OCI-LY7 (cell line): ENCODE data around the gene MRC2. TPM values are rescaled to one million over a fixed set of nuclear protein-coding genes. Genes with fewer than 3 reads are reported as not detected.

Experiments used
- BruUV-seq: library from RNA; stranded (reverse); fragments of 400-500 nt; replicated peaks from 2 replicates; lab custom pipeline; 2021; lab: Mats Ljungman, UMichigan
- CTCF ChIA-PET: fragments of 300-600 bp; sonication (Branson Sonifier 250); formaldehyde crosslinking; loops from one replicate; lab custom pipeline; 2022; ENCODE audit warnings: antibody characterized with exemption; ENCODE audit not compliant: unreplicated experiment; lab: Charles Lee
- POLR2A ChIA-PET: fragments of 300-600 bp; sonication (Branson Sonifier 250); formaldehyde crosslinking; loops from one replicate; lab custom pipeline; 2022; ENCODE audit warnings: antibody characterized with exemption; lab: Charles Lee
- DNase-seq: peaks from one replicate; pipeline ENCODE4 v3.0.0-alpha.2; 2015; ENCODE audit warnings: low spot score
- H2AFZ ChIP-seq: fragments of 200-600 bp; sonication (generic), shearing (Covaris generic); 2 replicates; pipeline ENCODE4 v1.6.1; 2014; ENCODE audit warnings: mild to moderate bottlenecking, antibody characterized with exemption, low read length, moderate library complexity
- H3K27ac ChIP-seq: fragments of 200-600 bp; sonication (generic); 2 replicates; pipeline ENCODE4 v1.5.1; 2014; ENCODE audit warnings: mixed run types, low read depth, mild to moderate bottlenecking, moderate library complexity, low read length, inconsistent platforms; ENCODE audit not compliant: poor library complexity, severe bottlenecking
- H3K36me3 ChIP-seq: fragments of 200-600 bp; sonication (generic); 2 replicates; pipeline ENCODE4 v1.6.1; 2014; ENCODE audit warnings: mild to moderate bottlenecking, antibody characterized with exemption, low read length, moderate library complexity, mixed read lengths; ENCODE audit not compliant: insufficient read depth
- H3K4me1 ChIP-seq: fragments of 200-600 bp; sonication (generic); 2 replicates; pipeline ENCODE4 v1.5.1; 2014; ENCODE audit warnings: mild to moderate bottlenecking, low read length; ENCODE audit not compliant: insufficient read depth, poor library complexity, severe bottlenecking
- H3K4me2 ChIP-seq: fragments of 200-600 bp; sonication (generic); 2 replicates; pipeline ENCODE4 v1.6.1; 2014; ENCODE audit warnings: mild to moderate bottlenecking, low read length
- H3K4me3 ChIP-seq: fragments of 200-600 bp; sonication (generic); 2 replicates; pipeline ENCODE4 v1.5.1; 2014; ENCODE audit warnings: mild to moderate bottlenecking, low read depth, low read length; ENCODE audit not compliant: poor library complexity, severe bottlenecking
- H3K79me2 ChIP-seq: fragments of 200-600 bp; sonication (generic); 2 replicates; pipeline ENCODE4 v1.6.1; 2016; ENCODE audit warnings: low read depth, mild to moderate bottlenecking, low read length, moderate library complexity, mixed read lengths; ENCODE audit not compliant: insufficient read depth
- H3K9me2 ChIP-seq: fragments of 200-600 bp; sonication (generic); 2 replicates; pipeline ENCODE4 v1.6.1; 2016; ENCODE audit warnings: mild to moderate bottlenecking, low read length, mixed read lengths; ENCODE audit not compliant: insufficient read depth
- H3K9me3 ChIP-seq: fragments of 200-600 bp; sonication (generic); 2 replicates; pipeline ENCODE4 v1.6.1; 2014; ENCODE audit warnings: mild to moderate bottlenecking, mixed run types, low read length, mixed read lengths
- H4K20me1 ChIP-seq: fragments of 200-600 bp; sonication (generic); 2 replicates; pipeline ENCODE4 v1.6.1; 2014; ENCODE audit warnings: mild to moderate bottlenecking, antibody characterized with exemption, low read length, moderate library complexity, mixed read lengths; ENCODE audit not compliant: insufficient read depth
- EZH2phosphoT487 ChIP-seq: fragments of 200-600 bp; sonication (generic); IDR thresholded peaks from 2 replicates; pipeline ENCODE4 v1.6.1; 2018; ENCODE audit warnings: low read depth, borderline replicate concordance, mild to moderate bottlenecking, mixed run types, antibody characterized with exemption, low read length, moderate library complexity, mixed read lengths
- intact Hi-C: fragments of 100-400 bp; cut with micrococcal nuclease; formaldehyde crosslinking; loops from one replicate; pipeline ENCODE4 v1.10.0; 2022; ENCODE audit not compliant: unreplicated experiment
- total RNA-seq, 2 experiments: library from RNA; depleted of rRNA in 1 of 2; stranded (reverse); fragments of >200 nt in 1 of 2; shearing (Covaris generic) in 1 of 2; gene quantifications; 2 replicates each; pipeline ENCODE4 v1.2.3, GENCODE V29; 2014 to 2022
- TF ChIP-seq, protein P1 (sequence below): fragments of 200-600 bp; sonication (generic); conservative IDR thresholded peaks from 2 replicates; pipeline ENCODE4 v1.5.1; 2014; ENCODE audit warnings: mild to moderate bottlenecking, antibody characterized with exemption, low read length, moderate library complexity, mixed read lengths

The MRC2 gene
- total RNA-seq, 2 experiments from 2014 or later, result 0.19 to 0.27 TPM

DNA sequence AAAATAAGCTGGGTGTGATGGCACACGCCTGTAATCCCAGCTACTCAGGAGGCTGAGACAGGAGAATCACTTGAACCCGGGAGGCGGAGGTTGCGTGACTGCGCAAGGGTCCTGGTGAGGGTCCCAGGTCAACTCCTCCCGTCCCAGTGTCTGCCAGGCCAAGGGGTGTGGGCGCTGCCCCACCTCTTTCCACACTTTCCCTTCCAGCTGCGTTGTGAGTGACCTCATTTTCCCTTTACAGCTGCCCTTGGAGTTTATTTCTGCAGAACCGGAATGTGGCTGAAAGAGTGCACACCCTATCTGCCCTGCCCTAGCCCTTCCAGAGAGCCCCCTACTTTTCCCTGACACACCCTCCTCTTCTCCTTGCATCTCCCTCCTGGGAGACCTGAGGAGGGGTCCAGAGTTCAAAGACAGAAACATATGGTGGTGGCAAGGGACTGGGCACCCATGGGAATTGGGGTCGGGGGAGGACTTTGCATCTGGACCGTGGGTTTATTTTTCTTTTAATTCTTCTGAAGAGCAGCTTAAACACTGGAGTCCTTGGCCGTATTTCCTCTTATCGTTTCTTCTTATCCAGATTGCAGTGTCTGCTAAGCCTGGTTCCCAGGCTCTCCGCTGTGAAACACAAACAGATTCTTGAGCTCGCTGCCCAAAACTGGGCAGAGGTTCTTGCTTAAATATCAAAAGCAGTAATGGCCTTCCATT, 20.9 kb downstream of the MRC2 start:
- Histone ChIP-seq H3K9me3 (no peaks in the 10 kb centered on the region), H2AFZ (no peak overlapping the region), H3K4me1 (no peaks in the 10 kb centered on the region), H3K36me3 (no peaks in the 10 kb centered on the region), H3K27ac (no peak overlapping the region), H3K4me2 (no peak overlapping the region), H4K20me1 (no peaks in the 10 kb centered on the region), H3K4me3 (no peak overlapping the region), H3K9me2 (no peaks in the 10 kb centered on the region), H3K79me2 (no peaks in the 10 kb centered on the region)
- no peak for DNase-seq
- POLR2A ChIA-PET, result no interaction called here
- CTCF ChIA-PET, result no interaction called here
- no TSS peak for BruUV-seq
- intact Hi-C loops, result no loop called here
- no peak for TF ChIP-seq EZH2phosphoT487
- TF ChIP-seq, protein P1, sequence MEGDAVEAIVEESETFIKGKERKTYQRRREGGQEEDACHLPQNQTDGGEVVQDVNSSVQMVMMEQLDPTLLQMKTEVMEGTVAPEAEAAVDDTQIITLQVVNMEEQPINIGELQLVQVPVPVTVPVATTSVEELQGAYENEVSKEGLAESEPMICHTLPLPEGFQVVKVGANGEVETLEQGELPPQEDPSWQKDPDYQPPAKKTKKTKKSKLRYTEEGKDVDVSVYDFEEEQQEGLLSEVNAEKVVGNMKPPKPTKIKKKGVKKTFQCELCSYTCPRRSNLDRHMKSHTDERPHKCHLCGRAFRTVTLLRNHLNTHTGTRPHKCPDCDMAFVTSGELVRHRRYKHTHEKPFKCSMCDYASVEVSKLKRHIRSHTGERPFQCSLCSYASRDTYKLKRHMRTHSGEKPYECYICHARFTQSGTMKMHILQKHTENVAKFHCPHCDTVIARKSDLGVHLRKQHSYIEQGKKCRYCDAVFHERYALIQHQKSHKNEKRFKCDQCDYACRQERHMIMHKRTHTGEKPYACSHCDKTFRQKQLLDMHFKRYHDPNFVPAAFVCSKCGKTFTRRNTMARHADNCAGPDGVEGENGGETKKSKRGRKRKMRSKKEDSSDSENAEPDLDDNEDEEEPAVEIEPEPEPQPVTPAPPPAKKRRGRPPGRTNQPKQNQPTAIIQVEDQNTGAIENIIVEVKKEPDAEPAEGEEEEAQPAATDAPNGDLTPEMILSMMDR, result no peak

- TF ChIP-seq, protein P1, result no peak
- TF ChIP-seq EZH2phosphoT487, result no peak
- CTCF ChIA-PET, result no interaction called here
- POLR2A ChIA-PET, result no interaction called here
- Histone ChIP-seq H3K27ac (no peak overlapping the region), H3K9me3 (no peaks in the 10 kb centered on the region), H3K4me3 (no peak overlapping the region), H3K36me3 (no peaks in the 10 kb centered on the region), H2AFZ (no peak overlapping the region), H3K9me2 (no peaks in the 10 kb centered on the region), H3K4me1 (no peaks in the 10 kb centered on the region), H3K79me2 (no peaks in the 10 kb centered on the region), H3K4me2 (no peak overlapping the region), H4K20me1 (no peaks in the 10 kb centered on the region)
- DNase-seq, result no peak
- intact Hi-C loops, result no loop called here
- BruUV-seq, result no TSS peak
Observed at GRCh38 chr17:62648956-62649294, 21.5 kb downstream of the MRC2 start.

GRCh38 chr17:62649570-62649969, 22.1 kb downstream of the MRC2 start:
- Histone ChIP-seq H2AFZ (no peak overlapping the region), H3K36me3 (no peaks in the 10 kb centered on the region), H4K20me1 (no peaks in the 10 kb centered on the region), H3K27ac (no peak overlapping the region), H3K4me2 (no peak overlapping the region), H3K9me2 (no peaks in the 10 kb centered on the region), H3K79me2 (no peaks in the 10 kb centered on the region), H3K9me3 (no peaks in the 10 kb centered on the region), H3K4me1 (no peaks in the 10 kb centered on the region), H3K4me3 (no peak overlapping the region)
- BruUV-seq, result no TSS peak
- no peak for TF ChIP-seq EZH2phosphoT487
- TF ChIP-seq, protein P1, result no peak
- DNase-seq, result no peak
- intact Hi-C loops, result no loop called here
- CTCF ChIA-PET, result no interaction called here
- POLR2A ChIA-PET, result no interaction called here
